Ishikawa (cell line): ENCODE measurements around the gene RREB1.

Source experiments
- CEBPB ChIP-seq: IDR thresholded peaks from 2 replicates; pipeline ENCODE4 v1.6.1; 2012
- CREB1 ChIP-seq: IDR thresholded peaks from 2 replicates; pipeline ENCODE4 v1.6.1; 2012; ENCODE audit warnings: low read depth
- EGR1 ChIP-seq: IDR thresholded peaks from 2 replicates; pipeline ENCODE4 v1.6.1; 2012
- EP300 ChIP-seq: IDR thresholded peaks from 2 replicates; pipeline ENCODE4 v1.6.1; 2012; ENCODE audit warnings: borderline replicate concordance
- FOXM1 ChIP-seq: IDR thresholded peaks from 2 replicates; pipeline ENCODE4 v1.6.1; 2012; ENCODE audit warnings: low read depth, borderline replicate concordance
- NFIC ChIP-seq: IDR thresholded peaks from 2 replicates; pipeline ENCODE4 v1.6.1; 2012
- RAD21 ChIP-seq: IDR thresholded peaks from 2 replicates; pipeline ENCODE4 v1.6.1; 2012; ENCODE audit warnings: low read depth
- TAF1 ChIP-seq: IDR thresholded peaks from 2 replicates; pipeline ENCODE4 v1.6.1; 2012; ENCODE audit warnings: low read depth, mild to moderate bottlenecking
- TCF12 ChIP-seq: IDR thresholded peaks from 2 replicates; pipeline ENCODE4 v1.6.1; 2012; ENCODE audit warnings: low read depth
- TEAD4 ChIP-seq: IDR thresholded peaks from 2 replicates; pipeline ENCODE4 v1.6.1; 2012
- YY1 ChIP-seq: IDR thresholded peaks from 2 replicates; pipeline ENCODE4 v1.6.1; 2012; ENCODE audit warnings: low read depth
- ZBTB7A ChIP-seq: IDR thresholded peaks from 2 replicates; pipeline ENCODE4 v1.6.1; 2012; ENCODE audit warnings: low read depth
- TF ChIP-seq, protein P1 (sequence below): IDR thresholded peaks from 2 replicates; pipeline ENCODE4 v1.6.1; 2012
- TF ChIP-seq, protein P2 (sequence below): IDR thresholded peaks from 2 replicates; pipeline ENCODE4 v1.6.1; 2012; ENCODE audit warnings: low read depth, mild to moderate bottlenecking
- TF ChIP-seq, protein P3 (sequence below): IDR thresholded peaks from 2 replicates; pipeline ENCODE4 v1.6.1; 2012

Gene RREB1

DNA sequence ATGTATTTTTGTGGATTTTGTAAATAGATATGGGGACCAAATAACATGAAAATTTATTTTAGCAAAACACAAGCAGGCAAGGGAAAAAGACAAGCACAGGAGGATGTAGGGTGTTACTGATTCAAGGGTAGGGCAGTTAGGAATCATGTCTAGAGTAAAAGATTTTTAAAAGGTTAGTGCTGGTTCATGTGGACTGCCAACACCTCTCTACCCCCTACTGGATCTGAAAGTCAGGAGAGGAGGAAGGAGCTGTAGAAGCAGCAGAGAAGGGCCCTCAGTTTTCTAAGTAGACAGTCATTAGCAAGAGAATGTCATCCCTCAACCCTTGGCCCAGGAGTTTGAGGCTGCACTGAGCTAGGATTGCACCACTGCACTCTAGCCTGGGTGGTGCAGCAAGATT is 95.2 kb downstream of the RREB1 start:
- no peak for TF ChIP-seq ZBTB7A
- no peak for TF ChIP-seq TCF12

DNA sequence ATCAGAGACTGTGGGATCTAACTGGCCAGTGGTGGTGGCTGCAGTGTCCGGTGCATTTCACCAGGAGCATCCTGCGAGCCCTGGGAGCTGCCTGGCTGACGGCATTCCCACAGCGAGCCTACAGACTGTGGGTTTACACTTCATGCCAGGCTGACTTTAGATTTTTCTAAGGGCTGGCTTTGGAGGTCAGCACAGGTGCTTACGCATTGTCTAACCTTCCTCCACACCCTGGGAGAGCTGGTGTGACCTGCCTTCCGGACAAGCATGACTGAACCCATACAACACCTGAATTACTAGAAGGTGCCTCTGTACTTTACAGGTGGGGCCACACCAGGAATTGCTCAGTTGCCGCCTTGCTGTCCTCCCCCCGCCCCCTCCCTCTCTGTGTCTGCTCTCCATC is 96.2 kb downstream of the RREB1 start:
- TF ChIP-seq FOXM1, result peak; percentile 96
- TF ChIP-seq, protein P1, sequence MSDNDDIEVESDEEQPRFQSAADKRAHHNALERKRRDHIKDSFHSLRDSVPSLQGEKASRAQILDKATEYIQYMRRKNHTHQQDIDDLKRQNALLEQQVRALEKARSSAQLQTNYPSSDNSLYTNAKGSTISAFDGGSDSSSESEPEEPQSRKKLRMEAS, result peak; percentile 77
- TF ChIP-seq CEBPB, result peak; percentile 46; the same call in 1 of the 2 replicates
- TF ChIP-seq, protein P2, sequence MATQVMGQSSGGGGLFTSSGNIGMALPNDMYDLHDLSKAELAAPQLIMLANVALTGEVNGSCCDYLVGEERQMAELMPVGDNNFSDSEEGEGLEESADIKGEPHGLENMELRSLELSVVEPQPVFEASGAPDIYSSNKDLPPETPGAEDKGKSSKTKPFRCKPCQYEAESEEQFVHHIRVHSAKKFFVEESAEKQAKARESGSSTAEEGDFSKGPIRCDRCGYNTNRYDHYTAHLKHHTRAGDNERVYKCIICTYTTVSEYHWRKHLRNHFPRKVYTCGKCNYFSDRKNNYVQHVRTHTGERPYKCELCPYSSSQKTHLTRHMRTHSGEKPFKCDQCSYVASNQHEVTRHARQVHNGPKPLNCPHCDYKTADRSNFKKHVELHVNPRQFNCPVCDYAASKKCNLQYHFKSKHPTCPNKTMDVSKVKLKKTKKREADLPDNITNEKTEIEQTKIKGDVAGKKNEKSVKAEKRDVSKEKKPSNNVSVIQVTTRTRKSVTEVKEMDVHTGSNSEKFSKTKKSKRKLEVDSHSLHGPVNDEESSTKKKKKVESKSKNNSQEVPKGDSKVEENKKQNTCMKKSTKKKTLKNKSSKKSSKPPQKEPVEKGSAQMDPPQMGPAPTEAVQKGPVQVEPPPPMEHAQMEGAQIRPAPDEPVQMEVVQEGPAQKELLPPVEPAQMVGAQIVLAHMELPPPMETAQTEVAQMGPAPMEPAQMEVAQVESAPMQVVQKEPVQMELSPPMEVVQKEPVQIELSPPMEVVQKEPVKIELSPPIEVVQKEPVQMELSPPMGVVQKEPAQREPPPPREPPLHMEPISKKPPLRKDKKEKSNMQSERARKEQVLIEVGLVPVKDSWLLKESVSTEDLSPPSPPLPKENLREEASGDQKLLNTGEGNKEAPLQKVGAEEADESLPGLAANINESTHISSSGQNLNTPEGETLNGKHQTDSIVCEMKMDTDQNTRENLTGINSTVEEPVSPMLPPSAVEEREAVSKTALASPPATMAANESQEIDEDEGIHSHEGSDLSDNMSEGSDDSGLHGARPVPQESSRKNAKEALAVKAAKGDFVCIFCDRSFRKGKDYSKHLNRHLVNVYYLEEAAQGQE, result no peak
- no peak for TF ChIP-seq ZBTB7A
- TF ChIP-seq TAF1, result no peak
- peak; percentile 37; the same call in 1 of the 2 replicates for TF ChIP-seq RAD21
- TF ChIP-seq TCF12, result peak; percentile 100
- peak; percentile 99 for TF ChIP-seq EP300
- TF ChIP-seq, protein P3, sequence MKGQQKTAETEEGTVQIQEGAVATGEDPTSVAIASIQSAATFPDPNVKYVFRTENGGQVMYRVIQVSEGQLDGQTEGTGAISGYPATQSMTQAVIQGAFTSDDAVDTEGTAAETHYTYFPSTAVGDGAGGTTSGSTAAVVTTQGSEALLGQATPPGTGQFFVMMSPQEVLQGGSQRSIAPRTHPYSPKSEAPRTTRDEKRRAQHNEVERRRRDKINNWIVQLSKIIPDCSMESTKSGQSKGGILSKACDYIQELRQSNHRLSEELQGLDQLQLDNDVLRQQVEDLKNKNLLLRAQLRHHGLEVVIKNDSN, result peak; percentile 38; the same call in 1 of the 2 replicates
- TF ChIP-seq YY1, result peak; percentile 70; the same call in 1 of the 2 replicates
- TF ChIP-seq CREB1, result no peak; the same call in 1 of the 2 replicates
- TF ChIP-seq TEAD4, result peak; percentile 94
- TF ChIP-seq NFIC, result peak; percentile 91
- TF ChIP-seq EGR1, result peak; percentile 35; the same call in 1 of the 2 replicates

DNA sequence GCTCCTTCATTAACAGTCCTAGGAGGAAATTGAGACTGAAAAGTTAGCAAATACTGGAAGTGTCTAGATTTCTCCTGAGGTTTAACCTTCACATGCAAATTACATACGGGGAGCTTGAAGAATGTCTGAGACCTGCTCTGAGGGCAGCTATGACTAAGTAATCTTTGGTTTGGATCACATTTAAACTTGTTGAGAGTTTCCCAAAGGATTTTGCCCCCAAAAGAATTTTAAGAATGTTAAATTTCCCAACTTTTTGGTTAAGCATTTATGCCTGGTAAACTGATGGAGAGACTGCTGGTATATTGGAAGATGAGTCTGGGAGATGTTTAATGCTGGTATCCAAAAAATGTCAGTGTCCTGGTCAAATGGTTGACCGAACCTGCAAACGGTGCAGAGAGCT is 97.0 kb downstream of the RREB1 start:
- TF ChIP-seq TAF1, result no peak
- TF ChIP-seq EP300, result no peak
- TF ChIP-seq RAD21, result no peak
- no peak for TF ChIP-seq ZBTB7A
- no peak for TF ChIP-seq EGR1
- no peak for TF ChIP-seq CEBPB
- TF ChIP-seq NFIC, result no peak
- no peak for TF ChIP-seq YY1
- TF ChIP-seq, protein P1, result no peak
- TF ChIP-seq TCF12, result no peak
- TF ChIP-seq FOXM1, result no peak
- TF ChIP-seq, protein P3, result no peak

DNA sequence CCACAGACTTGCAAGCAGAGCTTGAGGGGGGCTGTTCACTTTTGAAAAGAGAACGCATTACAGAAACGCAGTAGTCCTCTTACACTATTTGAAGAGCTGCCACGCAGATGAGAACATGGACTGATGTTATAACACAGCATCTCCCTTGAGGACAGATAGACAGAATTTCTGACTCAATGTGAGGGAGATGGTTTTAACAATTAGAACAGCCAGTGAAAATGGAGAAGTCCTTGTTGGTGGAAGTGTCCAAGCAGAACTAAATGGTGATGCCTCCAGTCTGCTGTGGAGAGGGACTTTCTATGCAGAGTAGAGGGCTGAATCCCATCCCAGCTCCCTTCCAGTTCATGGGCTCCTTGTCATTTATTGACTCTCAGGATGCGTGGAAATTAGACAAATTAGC is 100.0 kb downstream of the RREB1 start:
- no peak for TF ChIP-seq CREB1
- TF ChIP-seq TAF1, result no peak

DNA sequence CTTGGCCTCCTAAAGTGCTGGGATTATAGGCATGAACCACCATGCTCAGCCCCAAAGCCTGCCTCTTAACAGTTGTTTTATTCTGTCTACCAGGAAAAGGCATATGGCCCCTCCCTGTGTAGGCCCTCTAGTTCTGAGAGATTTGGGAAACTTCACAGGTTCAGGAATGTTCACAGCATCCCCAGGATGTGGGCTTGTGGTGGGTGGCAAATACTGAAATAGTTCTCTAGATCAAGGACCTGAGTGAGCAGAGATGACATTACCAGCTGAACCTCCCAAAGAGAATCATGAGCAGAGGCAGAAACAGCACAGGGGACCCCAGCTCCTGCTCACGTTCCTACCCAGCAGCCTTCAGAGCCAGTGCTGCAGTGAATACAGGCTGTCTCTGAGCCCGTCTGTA is 105.7 kb downstream of the RREB1 start:
- no peak for TF ChIP-seq NFIC
- TF ChIP-seq CEBPB, result no peak
- TF ChIP-seq EP300, result no peak
- TF ChIP-seq TCF12, result no peak
- no peak for TF ChIP-seq YY1
- TF ChIP-seq CREB1, result no peak
- TF ChIP-seq, protein P3, result no peak
- TF ChIP-seq EGR1, result no peak
- TF ChIP-seq, protein P2, result no peak
- TF ChIP-seq RAD21, result no peak
- no peak for TF ChIP-seq ZBTB7A
- no peak for TF ChIP-seq FOXM1
- no peak for TF ChIP-seq TAF1
- TF ChIP-seq TEAD4, result no peak
- TF ChIP-seq, protein P1, result no peak
